Left lung (tissue), 10 donors: Measurements from ENCODE around the gene AKT3. TPM values are rescaled to one million over a fixed set of nuclear protein-coding genes. Genes with fewer than 3 reads are reported as not detected.

Experiments used
- ATAC-seq: fragments of 200-7000 bp; cut with Tn5 transposase; one replicate; pipeline ENCODE4 v1.9.1; 2020; ENCODE audit warnings: moderate library complexity
- DNase-seq, 4 donors: peaks; one replicate each; pipeline ENCODE4 v3.0.0-alpha.2; 2013 to 2020
- H3K27ac ChIP-seq, 2 donors: fragments of 200-600 bp; sonication (generic) in 1 of 2; one replicate each; pipeline versions ENCODE4 v1.5.0 to v1.8.0; 2020 to 2021
- H3K27me3 ChIP-seq, 2 donors: fragments of 200-600 bp; sonication (generic) in 1 of 2; one replicate each; pipeline versions ENCODE4 v1.5.0 to v1.8.0; 2020 to 2021
- H3K36me3 ChIP-seq, 2 donors: fragments of 200-600 bp; sonication (generic) in 1 of 2; one replicate each; pipeline versions ENCODE4 v1.5.0 to v1.8.0; 2020 to 2021
- H3K4me1 ChIP-seq, 2 donors: fragments of 200-600 bp; one replicate each; pipeline ENCODE4 v1.8.0; 2021
- H3K4me3 ChIP-seq, 2 donors: fragments of 200-600 bp; sonication (generic) in 1 of 2; one replicate each; pipeline versions ENCODE4 v1.5.0 to v1.8.0; 2020 to 2021; ENCODE audit warnings: mild to moderate bottlenecking in 1 of 2
- H3K9me3 ChIP-seq, 2 donors: fragments of 200-600 bp; sonication (generic) in 1 of 2; one replicate each; pipeline versions ENCODE4 v1.5.0 to v1.8.0; 2020 to 2021
- CTCF ChIP-seq, 2 donors: fragments of 200-600 bp; sonication (generic) in 1 of 2; IDR thresholded peaks; one replicate each; pipeline versions ENCODE4 v1.5.0 to v1.8.0; 2021; ENCODE audit warnings: antibody characterized with exemption in 2 of 2
- intact Hi-C, 2 donors: fragments of 100-400 bp; cut with DNase I; formaldehyde crosslinking; loops; one replicate each; pipeline versions ENCODE4 v1.11.2 to v1.14.2; 2022
- polyA plus RNA-seq, 6 donors: library from polyadenylated mRNA; unstranded; fragments of 120-200 nt; gene quantifications; one replicate each; pipeline ENCODE4 v1.2.1, GENCODE V29; 2013; ENCODE audit not compliant: insufficient read length in 6 of 6
- total RNA-seq, 2 donors: library from RNA; stranded (reverse); fragmentation: NEBNext Ultra II Directional; extraction: Animal tissue kit (Norgen Biotek cat#: 25700); gene quantifications; one replicate each; pipeline ENCODE4 v1.2.1, GENCODE V29; 2021
- donor health status: DM: no; HTN: yes; CAD: no.
- donor health status: DM: no; HTN: no; CAD: no.

AKT3 gene
- total and polyA plus RNA-seq, 8 donors, result 24.1 to 44.9 (median 29.4) TPM

GRCh38 chr1:243645281-243645680, 204.8 kb downstream of the AKT3 start:
- ATAC-seq (no peak), DNase-seq (no peak)
- TF ChIP-seq CTCF (IDR thresholded peaks at IDR 0.05), result no peak
- H3K9me3 ChIP-seq, result peaks cover 0 to 10% of the 10 kb centered on the region in 2 donors
- no peak overlapping the region for H3K4me3 ChIP-seq
- H3K4me1 ChIP-seq, result no peaks in the 10 kb centered on the region
- H3K27me3 ChIP-seq, result no peaks in the 10 kb centered on the region
- H3K27ac ChIP-seq, result no peak overlapping the region
- H3K36me3 ChIP-seq, result no peaks in the 10 kb centered on the region
- intact Hi-C loops, result no loop called here

GRCh38 chr1:243642936-243643335, 207.1 kb downstream of the AKT3 start:
- intact Hi-C loops, result no loop called here
- Histone ChIP-seq H3K4me1 (no peaks in the 10 kb centered on the region), H3K4me3 (no peak overlapping the region), H3K27ac (no peak overlapping the region), H3K36me3 (no peaks in the 10 kb centered on the region), H3K27me3 (no peaks in the 10 kb centered on the region), H3K9me3 (peaks cover 0 to 22% of the 10 kb centered on the region in 2 donors)
- DNase-seq, result no peak
- TF ChIP-seq CTCF (IDR thresholded peaks at IDR 0.05), result no peak
- ATAC-seq, result no peak

GRCh38 chr1:243639027-243639658, 210.9 kb downstream of the AKT3 start:
- no peak for TF ChIP-seq CTCF (IDR thresholded peaks at IDR 0.05)
- no peaks in the 10 kb centered on the region for H3K36me3 ChIP-seq
- ATAC-seq (no peak), DNase-seq (no peak)
- intact Hi-C loops, result no loop called here
- no peak overlapping the region for H3K4me3 ChIP-seq
- H3K4me1 ChIP-seq, result no peaks in the 10 kb centered on the region
- H3K27me3 ChIP-seq, result no peaks in the 10 kb centered on the region
- no peak overlapping the region for H3K27ac ChIP-seq
- H3K9me3 ChIP-seq, result peaks cover 0 to 12% of the 10 kb centered on the region in 2 donors

GRCh38 chr1:243638186-243638585, 211.9 kb downstream of the AKT3 start:
- intact Hi-C loops, result no loop called here
- ATAC-seq (no peak), DNase-seq (no peak)
- Histone ChIP-seq H3K9me3 (peaks cover 0 to 12% of the 10 kb centered on the region in 2 donors), H3K4me3 (no peak overlapping the region), H3K27ac (no peak overlapping the region), H3K4me1 (no peaks in the 10 kb centered on the region), H3K27me3 (no peaks in the 10 kb centered on the region), H3K36me3 (no peaks in the 10 kb centered on the region)
- TF ChIP-seq CTCF (IDR thresholded peaks at IDR 0.05), result no peak

GRCh38 chr1:243628476-243628907, 221.6 kb downstream of the AKT3 start:
- ATAC-seq (no peak), DNase-seq (no peak)
- intact Hi-C loops, result no loop called here
- Histone ChIP-seq H3K27me3 (no peaks in the 10 kb centered on the region), H3K4me3 (no peak overlapping the region), H3K36me3 (peaks cover 0 to 5% of the 10 kb centered on the region in 2 donors), H3K27ac (no peak overlapping the region), H3K9me3 (peaks cover 0 to 13% of the 10 kb centered on the region in 2 donors), H3K4me1 (no peaks in the 10 kb centered on the region)
- no peak for TF ChIP-seq CTCF (IDR thresholded peaks at IDR 0.05)
